Right lobe of liver (tissue), 4 donors: Measurements from ENCODE around the gene CRYGC.

ENCODE experiments used
- POLR2A ChIP-seq: fragments of 450-650 bp; IDR thresholded peaks from one replicate; pipeline ENCODE4 v1.6.1; 2017; ENCODE audit warnings: antibody characterized with exemption, mild to moderate bottlenecking
- TF ChIP-seq, protein P1 (sequence below), 4 donors: fragments of 200-600 bp in 3 of 4; fragments of 450-650 bp in 1 of 4; IDR thresholded peaks; one replicate each; pipeline versions ENCODE4 v1.5.1 to v1.8.0; 2016 to 2022; ENCODE audit warnings: antibody characterized with exemption in 4 of 4, mild to moderate bottlenecking in 2 of 4
- donor health status: DM: no; HTN: no; CAD: no.
- donor health status: DM: no; HTN: no; CAD: no.
- donor health status: DM: no; HTN: yes; CAD: no.

DNA sequence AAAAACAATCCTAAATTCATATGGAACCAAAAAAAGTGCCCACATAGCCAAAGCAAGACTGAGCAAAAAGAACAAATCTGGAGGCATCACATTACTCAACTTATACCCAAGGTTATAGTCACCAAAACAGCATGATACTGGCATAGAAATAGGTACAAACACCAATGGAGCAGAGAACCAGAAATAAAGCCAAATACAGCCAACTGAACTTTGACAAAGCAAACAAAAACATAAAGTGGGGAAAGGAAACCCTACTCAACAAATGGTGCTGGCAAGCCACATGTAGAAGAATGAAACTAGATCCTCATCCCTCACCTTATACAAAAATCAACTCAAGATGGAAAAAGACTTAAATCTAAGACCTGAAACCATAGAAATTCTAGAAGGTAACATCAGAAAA lies 45.8 kb downstream of the CRYGC start:
- TF ChIP-seq POLR2A, result no peak
- TF ChIP-seq, protein P1, sequence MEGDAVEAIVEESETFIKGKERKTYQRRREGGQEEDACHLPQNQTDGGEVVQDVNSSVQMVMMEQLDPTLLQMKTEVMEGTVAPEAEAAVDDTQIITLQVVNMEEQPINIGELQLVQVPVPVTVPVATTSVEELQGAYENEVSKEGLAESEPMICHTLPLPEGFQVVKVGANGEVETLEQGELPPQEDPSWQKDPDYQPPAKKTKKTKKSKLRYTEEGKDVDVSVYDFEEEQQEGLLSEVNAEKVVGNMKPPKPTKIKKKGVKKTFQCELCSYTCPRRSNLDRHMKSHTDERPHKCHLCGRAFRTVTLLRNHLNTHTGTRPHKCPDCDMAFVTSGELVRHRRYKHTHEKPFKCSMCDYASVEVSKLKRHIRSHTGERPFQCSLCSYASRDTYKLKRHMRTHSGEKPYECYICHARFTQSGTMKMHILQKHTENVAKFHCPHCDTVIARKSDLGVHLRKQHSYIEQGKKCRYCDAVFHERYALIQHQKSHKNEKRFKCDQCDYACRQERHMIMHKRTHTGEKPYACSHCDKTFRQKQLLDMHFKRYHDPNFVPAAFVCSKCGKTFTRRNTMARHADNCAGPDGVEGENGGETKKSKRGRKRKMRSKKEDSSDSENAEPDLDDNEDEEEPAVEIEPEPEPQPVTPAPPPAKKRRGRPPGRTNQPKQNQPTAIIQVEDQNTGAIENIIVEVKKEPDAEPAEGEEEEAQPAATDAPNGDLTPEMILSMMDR (IDR thresholded peaks at IDR 0.05), result no peak
